Measurements from ENCODE around the gene DNAH11. TPM values are rescaled to one million over a fixed set of nuclear protein-coding genes. Genes with fewer than 3 reads are reported as not detected.

The DNAH11 gene
- total RNA-seq, 2 donors from 2014 or later, result 2.9 to 3.6 TPM

Other genes with a start within 250 kb of the DNAH11 start
- gene SP4, start 115.0 kb upstream of the DNAH11 start, total RNA-seq, result 1 to 10 TPM; 5.2 to 6.1 TPM

All from left cardiac atrium (tissue), 2 donors.